HepG2 (cell line): ENCODE measurements around the gene DSCAML1. TPM values are rescaled to one million over a fixed set of nuclear protein-coding genes. Genes with fewer than 3 reads are reported as not detected.

Source experiments
- ATAC-seq: fragments of 200-7000 bp; cut with Tn5 transposase; 3 replicates; pipeline ENCODE4 v1.9.1; 2020; ENCODE audit warnings: mild to moderate bottlenecking, moderate library complexity
- BruUV-seq: library from RNA; stranded (reverse); fragments of 400-500 nt; replicated peaks from 2 replicates; lab custom pipeline; 2021; lab: Mats Ljungman, UMichigan
- CTCF ChIA-PET: fragments of 300-600 bp; formaldehyde crosslinking; extraction: SDS; loops from one replicate; lab custom pipeline; 2021; ENCODE audit warnings: low total read pairs, inconsistent platforms, low intra/inter-chr PET ratio; lab: Yijun Ruan, JAX
- POLR2A ChIA-PET: fragments of 350-600 bp; sonication (Branson Sonifier 250); formaldehyde crosslinking; loops from one replicate; lab custom pipeline; 2020; ENCODE audit warnings: antibody characterized with exemption, inconsistent platforms; lab: Yijun Ruan, JAX
- DNase-seq: peaks from one replicate; pipeline ENCODE4 v3.0.0-alpha.2; 2015; ENCODE audit warnings: low spot score
- FAIRE-seq: peaks from 3 replicates; lab custom pipeline; 2011; peaks lifted over from hg19 to GRCh38; lab: Jason Lieb, UNC
- H2AFZ ChIP-seq: one replicate; pipeline ENCODE4 v1.6.1; 2011; ENCODE audit warnings: low read length, inconsistent platforms
- H3K27ac ChIP-seq: fragments of 300-600 bp; 3 replicates; pipeline ENCODE4 v1.8.0; 2011; ENCODE audit warnings: mixed run types, mild to moderate bottlenecking, mixed read lengths, low read length, inconsistent platforms; ENCODE audit not compliant: insufficient read depth; ENCODE audit errors: extremely low read length
- H3K27me3 ChIP-seq, 2 experiments: fragments of 200-600 bp in 1 of 2; 2 replicates in 1 of 2; 3 replicates in 1 of 2; pipeline versions ENCODE4 v1.6.0 to v1.8.0; 2011; ENCODE audit warnings: low read length in 2 of 2, mild to moderate bottlenecking in 2 of 2, moderate library complexity in 2 of 2, inconsistent platforms in 1 of 2; ENCODE audit not compliant: insufficient read depth in 2 of 2, control insufficient read depth in 1 of 2
- H3K36me3 ChIP-seq, 2 experiments: fragments of 200-600 bp in 1 of 2; replicated peaks in 1 of 2; 2 replicates in 1 of 2; 3 replicates in 1 of 2; pipeline versions ENCODE4 v1.5.1 to v1.8.0; 2011; ENCODE audit warnings: low read length in 2 of 2, inconsistent platforms in 1 of 2; ENCODE audit not compliant: insufficient read depth in 2 of 2, control insufficient read depth in 1 of 2
- H3K4me1 ChIP-seq: 2 replicates; pipeline ENCODE4 v1.5.1; 2012; ENCODE audit warnings: low read length, inconsistent platforms; ENCODE audit not compliant: insufficient read depth
- H3K4me2 ChIP-seq: 2 replicates; pipeline ENCODE4 v1.6.0; 2011; ENCODE audit warnings: low read depth, low read length, inconsistent platforms
- H3K4me3 ChIP-seq, 3 experiments: fragments of 200-600 bp in 1 of 3; sonication (generic), shearing (Covaris generic) in 1 of 3; replicated peaks in 1 of 3; 2 replicates each; pipeline ENCODE4 v1.5.1; 2011 to 2016; ENCODE audit warnings: low read length in 3 of 3, inconsistent platforms in 2 of 3, low read depth in 2 of 3, mild to moderate bottlenecking in 2 of 3, control low read depth in 1 of 3, mixed read lengths in 1 of 3; ENCODE audit not compliant: insufficient read depth in 1 of 3
- H3K79me2 ChIP-seq: one replicate; pipeline ENCODE4 v1.6.1; 2011; ENCODE audit warnings: low read length, inconsistent platforms; ENCODE audit not compliant: insufficient read depth
- H3K9ac ChIP-seq: 2 replicates; pipeline ENCODE4 v1.6.0; 2011; ENCODE audit warnings: mild to moderate bottlenecking, low read depth, low read length, inconsistent platforms; ENCODE audit not compliant: insufficient read depth
- H3K9me3 ChIP-seq: 2 replicates; pipeline ENCODE4 v1.5.1; 2012; ENCODE audit warnings: mild to moderate bottlenecking, low read length
- H4K20me1 ChIP-seq: 2 replicates; pipeline ENCODE4 v1.6.0; 2011; ENCODE audit warnings: inconsistent platforms, mild to moderate bottlenecking, low read length, moderate library complexity; ENCODE audit not compliant: insufficient read depth
- GLMP ChIP-seq: sonication (generic); formaldehyde crosslinking; IDR thresholded peaks from 2 replicates; pipeline ENCODE4 v1.9.0; 2021; ENCODE audit warnings: missing genetic modification reagents, mild to moderate bottlenecking, borderline replicate concordance
- PRPF4 ChIP-seq: fragments of 200-400 bp; formaldehyde crosslinking; IDR thresholded peaks from 2 replicates; pipeline ENCODE4 v1.6.1; 2016; ENCODE audit warnings: low read length, low read depth; ENCODE audit not compliant: poor library complexity, severe bottlenecking
- STAG1 ChIP-seq: sonication (generic); formaldehyde crosslinking; IDR thresholded peaks from 2 replicates; pipeline ENCODE4 v1.4.0; 2020; ENCODE audit warnings: missing genetic modification reagents
- TOPORS ChIP-seq: sonication (generic); formaldehyde crosslinking; IDR thresholded peaks from 2 replicates; pipeline ENCODE4 v1.8.0; 2023; ENCODE audit warnings: mild to moderate bottlenecking, missing genetic modification reagents
- XBP1 ChIP-seq: sonication (generic); formaldehyde crosslinking; IDR thresholded peaks from 2 replicates; pipeline ENCODE4 v1.5.0; 2020; ENCODE audit warnings: missing genetic modification reagents
- ZMYM3 ChIP-seq: sonication (generic); formaldehyde crosslinking; IDR thresholded peaks from 2 replicates; pipeline ENCODE4 v1.5.1; 2020; ENCODE audit warnings: mild to moderate bottlenecking, missing genetic modification reagents
- ZNF232 ChIP-seq: sonication (generic); formaldehyde crosslinking; IDR thresholded peaks from 2 replicates; pipeline ENCODE4 v1.4.0; 2020; ENCODE audit warnings: missing genetic modification reagents, borderline replicate concordance
- ZNF337 ChIP-seq: sonication (generic); formaldehyde crosslinking; IDR thresholded peaks from 2 replicates; pipeline ENCODE4 v1.5.1; 2020; ENCODE audit warnings: missing genetic modification reagents, low read depth, mild to moderate bottlenecking, borderline replicate concordance
- ZNF550 ChIP-seq: sonication (generic); formaldehyde crosslinking; IDR thresholded peaks from 2 replicates; pipeline ENCODE4 v1.4.0; 2020; ENCODE audit warnings: mild to moderate bottlenecking, missing genetic modification reagents, borderline replicate concordance
- ZNF646 ChIP-seq: sonication (generic); formaldehyde crosslinking; IDR thresholded peaks from 2 replicates; pipeline ENCODE4 v1.9.0; 2021; ENCODE audit warnings: mild to moderate bottlenecking, missing genetic modification reagents
- ZZZ3 ChIP-seq: sonication (generic); formaldehyde crosslinking; IDR thresholded peaks from 2 replicates; pipeline ENCODE4 v1.4.0; 2020; ENCODE audit warnings: missing genetic modification reagents, mild to moderate bottlenecking, borderline replicate concordance
- WGBS: methylation state at CpG from one replicate; pipeline ENCODE4 v1.1.6; 2017; ENCODE audit warnings: low lambda C conversion rate; 5-methylcytosine and 5-hydroxymethylcytosine counted together
- in situ Hi-C: cut with HindIII; loops from 2 replicates; pipeline ENCODE4 v1.10.0; 2017; ENCODE audit warnings: low pct_unique_long_range_greater_than_20kb; ENCODE audit not compliant: extremely low pct_ligation_motif_present
- intact Hi-C: fragments of 100-400 bp; cut with micrococcal nuclease; formaldehyde crosslinking; loops from one replicate; pipeline ENCODE4 v1.10.0; 2022; ENCODE audit not compliant: unreplicated experiment
- polyA plus RNA-seq, 8 experiments: library from polyadenylated mRNA; depleted of rRNA in 3 of 8; stranded (reverse) in 7 of 8; unstranded in 1 of 8; fragments of >200 nt; fragmentation: Illumina TruSeq in 4 of 8; extraction: Trizol in 4 of 8; gene quantifications; 2 replicates each; pipeline versions ENCODE4 v1.2.1 to v1.2.3, GENCODE V29; 2011 to 2016; ENCODE audit warnings: low read depth in 4 of 8, missing spikeins in 1 of 8, mixed read lengths in 1 of 8; ENCODE audit not compliant: insufficient read depth in 1 of 8
- total RNA-seq, 5 experiments: library from RNA; depleted of rRNA; stranded (reverse); fragments of >200 nt; fragmentation: Illumina TruSeq; extraction: Trizol; gene quantifications; 2 replicates each; pipeline ENCODE4 v1.2.3, GENCODE V29; 2016; ENCODE audit warnings: low read depth in 1 of 5

Gene DSCAML1
- total and polyA plus RNA-seq, 2 of the 13 experiments (the other 11 are each of a cell fraction or from before 2014, with no cell fraction given), result 0.29 to 0.40 TPM

GRCh38 chr11:117614728-117615127 is 182.3 kb downstream of the DSCAML1 start:
- Histone ChIP-seq H3K4me1 (no peaks in the 10 kb centered on the region), H3K9ac (no peak overlapping the region), H3K4me3 (no peak overlapping the region), H3K9me3 (no peaks in the 10 kb centered on the region), H4K20me1 (no peaks in the 10 kb centered on the region), H3K36me3 (no peaks in the 10 kb centered on the region), H3K27ac (no peak overlapping the region), H2AFZ (no peak overlapping the region), H3K4me2 (no peak overlapping the region), H3K79me2 (no peaks in the 10 kb centered on the region), H3K27me3 (peaks cover 0 to 2% of the 10 kb centered on the region in 2 experiments; a peak in 3 of 5 replicates)
- TF ChIP-seq ZNF550 (CRISPR knock-in tag) (no peak), STAG1 (CRISPR knock-in tag) (peak; percentile 35; the same call in 1 of the 2 replicates)
- ATAC-seq, result peak; percentile 57
- in situ Hi-C loops, result no loop called here
- ChIA-PET POLR2A (no interaction called here), CTCF (no interaction called here)
- DNase-seq, result no peak
- WGBS, result 25% methylated on average over 3 of the region's 3 CpGs
- BruUV-seq, result no TSS peak
- no peak for FAIRE-seq
- intact Hi-C loops, result no loop called here

DNA sequence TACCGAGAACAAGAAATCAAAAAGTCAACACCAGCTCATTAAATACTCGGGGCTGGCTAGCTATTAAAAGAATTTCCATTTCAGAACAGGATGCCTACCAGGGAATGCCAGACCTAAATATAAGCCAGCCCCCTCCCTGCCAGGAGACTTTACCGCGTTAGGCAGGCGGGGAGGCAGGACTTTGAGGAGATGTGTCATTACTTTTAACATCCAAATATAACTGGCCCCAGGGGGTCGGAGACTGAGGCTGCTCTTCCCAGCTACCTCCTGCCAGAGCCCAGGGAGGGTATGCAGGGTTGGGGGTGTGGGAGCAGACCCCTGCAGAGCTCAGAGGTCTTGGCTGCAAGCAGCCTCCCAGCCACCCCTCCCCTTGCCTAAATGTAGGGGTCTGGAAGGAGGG is 183.5 kb downstream of the DSCAML1 start:
- no peaks in the 10 kb centered on the region for H3K9me3 ChIP-seq
- H2AFZ ChIP-seq, result no peak overlapping the region
- no TSS peak for BruUV-seq
- no peaks in the 10 kb centered on the region for H3K79me2 ChIP-seq
- intact Hi-C loops, result no loop called here
- FAIRE-seq, result no peak
- ATAC-seq, result no peak
- no peaks in the 10 kb centered on the region for H3K4me1 ChIP-seq
- CTCF ChIA-PET, result no interaction called here
- 23% methylated on average over 2 of the region's 6 CpGs for WGBS
- H3K4me2 ChIP-seq, result no peak overlapping the region
- no peak for DNase-seq
- H3K4me3 ChIP-seq, result no peak overlapping the region
- H3K9ac ChIP-seq, result no peak overlapping the region
- no peaks in the 10 kb centered on the region for H3K36me3 ChIP-seq
- POLR2A ChIA-PET, result no interaction called here
- no peak overlapping the region for H3K27ac ChIP-seq
- peaks cover 0 to 2% of the 10 kb centered on the region in 2 experiments; a peak in 3 of 5 replicates for H3K27me3 ChIP-seq
- no peaks in the 10 kb centered on the region for H4K20me1 ChIP-seq
- in situ Hi-C loops, result no loop called here
- TF ChIP-seq XBP1 (CRISPR knock-in tag) (no peak), PRPF4 (no peak), ZMYM3 (CRISPR knock-in tag) (no peak), ZNF646 (no peak), ZZZ3 (no peak), TOPORS (no peak), ZNF232 (CRISPR knock-in tag) (no peak), GLMP (no peak), ZNF337 (CRISPR knock-in tag) (no peak)
